HL-60 (cell line): ENCODE measurements around the gene DES.

Source experiments
- DNase-seq, 2 experiments: peaks; one replicate each; pipeline ENCODE4 v3.0.0-alpha.2; 2010 to 2020; ENCODE audit warnings: low read depth in 1 of 2, low spot score in 1 of 2
- H3K27ac ChIP-seq: fragments of 250-450 bp; sonication (Bioruptor Pico); replicated peaks from 2 replicates; pipeline ENCODE4 v1.5.1; 2020; ENCODE audit warnings: mild to moderate bottlenecking, moderate library complexity
- H3K27me3 ChIP-seq: fragments of 250-450 bp; sonication (Bioruptor Pico); 2 replicates; pipeline ENCODE4 v1.5.1; 2021; ENCODE audit warnings: mild to moderate bottlenecking, moderate library complexity; ENCODE audit not compliant: insufficient read depth, poor library complexity, severe bottlenecking
- H3K4me3 ChIP-seq: replicated peaks from 2 replicates; pipeline ENCODE4 v1.5.1; 2011; ENCODE audit warnings: mild to moderate bottlenecking, control low read depth, low read length; ENCODE audit not compliant: insufficient read depth
- CTCF ChIP-seq: IDR thresholded peaks from one replicate; pipeline ENCODE4 v1.5.1; 2011; ENCODE audit warnings: low read length, control low read depth, inconsistent platforms; ENCODE audit not compliant: insufficient read depth
- GABPA ChIP-seq: IDR thresholded peaks from 2 replicates; pipeline ENCODE4 v1.6.1; 2012; ENCODE audit warnings: low read depth
- POLR2AphosphoS5 ChIP-seq: IDR thresholded peaks from 2 replicates; pipeline ENCODE4 v1.6.1; 2012; ENCODE audit warnings: low read depth
- REST ChIP-seq: IDR thresholded peaks from 2 replicates; pipeline ENCODE4 v1.6.1; 2012; ENCODE audit warnings: low read depth; ENCODE audit not compliant: insufficient replicate concordance
- SPI1 ChIP-seq: IDR thresholded peaks from 2 replicates; pipeline ENCODE4 v1.6.1; 2012; ENCODE audit warnings: low read depth, mild to moderate bottlenecking, borderline replicate concordance

The DES gene

GRCh38 chr2:219434468-219434717 is 16.2 kb downstream of the DES start:
- H3K27me3 ChIP-seq = peaks cover 27% of the 10 kb centered on the region
- no peak for TF ChIP-seq REST
- no peak for TF ChIP-seq GABPA
- no peak for TF ChIP-seq CTCF
- no peak for TF ChIP-seq SPI1
- no peak for TF ChIP-seq POLR2AphosphoS5
- H3K4me3 ChIP-seq = no peak overlapping the region
- no peak for DNase-seq
- no peak overlapping the region for H3K27ac ChIP-seq

- TF ChIP-seq GABPA (no peak), SPI1 (no peak), REST (no peak), POLR2AphosphoS5 (no peak), CTCF (no peak)
- Histone ChIP-seq H3K27me3 (peaks cover 29% of the 10 kb centered on the region), H3K4me3 (no peak within 1 kb of the TSS), H3K27ac (no peak within 1 kb of the TSS)
- no peak for DNase-seq
These were observed 16.7 kb downstream of the DES start, which contains the start of gene SPEG for GRCh38 chr2:219434718-219435525. Gene SPEG (plus strand): TSS chr2:219434843. CDS start chr2:219434978, 135 bp downstream.

GRCh38 chr2:219435701-219436100 is 17.5 kb downstream of the DES start:
- TF ChIP-seq GABPA (no peak), REST (no peak), SPI1 (no peak), POLR2AphosphoS5 (no peak), CTCF (no peak)
- DNase-seq = no peak
- H3K27me3 ChIP-seq = peaks cover 31% of the 10 kb centered on the region

More at GRCh38 chr2:219435701-219436100, 17.5 kb downstream of the DES start:
- Histone ChIP-seq H3K27ac (no peak overlapping the region), H3K4me3 (no peak overlapping the region)
